Measurements from ENCODE around the gene ADM2.
"Not testable (repeated sequence)": the region's sequence is repeated elsewhere in the genome, so short reads cannot be mapped to it uniquely, and the experiment has no call there.

Gene ADM2

GRCh38 chr22:50507991-50508884 lies 26.9 kb downstream of the ADM2 start, which contains the start of gene NCAPH2:
NCAPH2 (plus strand) TSS chr22:50508224; CDS start chr22:50508338, 114 bp downstream.
- peak; percentile 67 for DNase-seq

DNA sequence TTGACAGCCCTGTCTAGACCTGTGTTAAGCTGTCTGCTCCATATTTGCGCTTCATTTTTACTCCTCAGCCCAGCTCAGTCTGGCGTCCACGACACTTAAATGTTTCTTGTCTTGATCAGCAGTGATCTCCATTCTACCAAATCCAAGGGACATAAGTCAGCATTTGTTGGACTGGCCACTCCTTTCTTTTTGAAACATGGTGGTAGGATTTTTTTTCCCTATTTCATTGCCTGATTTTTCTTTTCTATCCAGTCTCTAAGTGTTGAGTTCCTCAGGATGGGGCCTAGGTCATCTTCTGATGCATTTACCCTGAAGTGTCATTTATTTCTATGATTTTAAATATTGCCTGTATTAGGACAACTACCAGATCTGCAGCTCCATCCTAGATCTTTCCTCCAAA lies 27.6 kb downstream of the ADM2 start:
- no peak for DNase-seq

DNA sequence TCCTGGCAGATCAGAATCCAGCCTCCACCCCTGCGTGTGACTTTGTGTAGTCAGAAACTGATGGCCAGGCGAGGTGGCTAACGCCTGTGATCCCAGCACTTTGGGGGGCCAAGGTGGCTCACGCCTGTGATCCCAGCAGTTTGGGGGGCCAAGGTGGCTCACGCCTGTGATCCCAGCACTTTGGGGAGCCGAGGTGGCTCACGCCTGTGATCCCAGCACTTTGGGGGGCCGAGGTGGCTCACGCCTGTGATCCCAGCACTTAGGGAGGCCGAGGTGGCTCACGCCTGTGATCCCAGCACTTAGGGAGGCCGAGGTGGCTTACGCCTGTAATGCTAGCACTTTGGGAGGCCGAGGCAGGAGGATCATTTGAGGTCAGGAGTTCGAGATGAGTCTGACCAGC lies 31.8 kb downstream of the ADM2 start:
- no peak for DNase-seq

GRCh38 chr22:50516068-50516467 lies 34.7 kb downstream of the ADM2 start:
- DNase-seq = no peak

GRCh38 chr22:50516891-50517290 lies 35.5 kb downstream of the ADM2 start:
- DNase-seq = no peak

GRCh38 chr22:50517495-50518260 lies 36.3 kb downstream of the ADM2 start:
- DNase-seq = no peak

DNA sequence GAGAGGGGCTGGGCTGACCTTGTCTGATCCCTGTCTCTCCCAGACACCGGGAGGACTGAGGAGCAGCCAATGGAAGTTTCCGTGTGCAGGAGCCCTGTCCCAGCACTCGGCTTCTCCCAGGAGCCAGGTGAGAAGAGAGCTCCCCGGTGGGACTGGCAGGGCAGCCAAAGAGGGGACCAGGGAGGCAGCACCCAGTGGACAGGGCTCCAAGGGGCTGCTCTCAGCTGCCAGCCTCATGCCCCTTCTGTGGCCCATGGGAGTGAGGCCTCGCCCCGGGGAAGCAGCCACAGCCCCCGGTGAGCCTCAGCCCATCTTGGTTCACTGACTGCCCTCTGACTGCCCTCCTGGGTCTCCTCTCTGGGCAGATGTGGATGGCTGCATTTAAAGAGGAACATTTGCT lies 37.3 kb downstream of the ADM2 start:
- DNase-seq = no peak

- no peak for DNase-seq
Observed at GRCh38 chr22:50519151-50519550, 37.8 kb downstream of the ADM2 start.

GRCh38 chr22:50520184-50520583 lies 38.8 kb downstream of the ADM2 start:
- not testable (repeated sequence) for DNase-seq

GRCh38 chr22:50520826-50521453 lies 39.6 kb downstream of the ADM2 start:
- no peak for DNase-seq

- no peak for DNase-seq
Observed at GRCh38 chr22:50521710-50522109, 40.4 kb downstream of the ADM2 start.

GRCh38 chr22:50522208-50522805 lies 41.0 kb downstream of the ADM2 start:
- DNase-seq = no peak

GRCh38 chr22:50522806-50523438 lies 41.6 kb downstream of the ADM2 start:
- no peak for DNase-seq

DNA sequence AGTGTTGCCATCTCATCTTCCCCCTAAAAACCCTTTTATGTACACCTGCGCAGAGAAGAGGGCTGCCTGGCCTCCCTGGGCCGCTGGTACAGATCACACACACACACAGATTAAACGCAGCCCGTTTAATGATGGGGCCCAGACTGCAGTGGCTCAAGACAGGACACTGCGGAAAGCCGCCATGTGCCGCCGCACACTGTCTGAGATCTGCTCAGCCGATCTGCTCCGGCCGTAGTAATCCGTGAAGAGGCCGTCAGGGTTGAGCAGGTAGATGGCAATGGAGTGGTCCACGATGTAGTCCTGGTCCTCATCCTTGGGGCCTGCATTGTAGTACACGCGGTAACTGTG lies 42.1 kb downstream of the ADM2 start:
- DNase-seq = no peak

DNA sequence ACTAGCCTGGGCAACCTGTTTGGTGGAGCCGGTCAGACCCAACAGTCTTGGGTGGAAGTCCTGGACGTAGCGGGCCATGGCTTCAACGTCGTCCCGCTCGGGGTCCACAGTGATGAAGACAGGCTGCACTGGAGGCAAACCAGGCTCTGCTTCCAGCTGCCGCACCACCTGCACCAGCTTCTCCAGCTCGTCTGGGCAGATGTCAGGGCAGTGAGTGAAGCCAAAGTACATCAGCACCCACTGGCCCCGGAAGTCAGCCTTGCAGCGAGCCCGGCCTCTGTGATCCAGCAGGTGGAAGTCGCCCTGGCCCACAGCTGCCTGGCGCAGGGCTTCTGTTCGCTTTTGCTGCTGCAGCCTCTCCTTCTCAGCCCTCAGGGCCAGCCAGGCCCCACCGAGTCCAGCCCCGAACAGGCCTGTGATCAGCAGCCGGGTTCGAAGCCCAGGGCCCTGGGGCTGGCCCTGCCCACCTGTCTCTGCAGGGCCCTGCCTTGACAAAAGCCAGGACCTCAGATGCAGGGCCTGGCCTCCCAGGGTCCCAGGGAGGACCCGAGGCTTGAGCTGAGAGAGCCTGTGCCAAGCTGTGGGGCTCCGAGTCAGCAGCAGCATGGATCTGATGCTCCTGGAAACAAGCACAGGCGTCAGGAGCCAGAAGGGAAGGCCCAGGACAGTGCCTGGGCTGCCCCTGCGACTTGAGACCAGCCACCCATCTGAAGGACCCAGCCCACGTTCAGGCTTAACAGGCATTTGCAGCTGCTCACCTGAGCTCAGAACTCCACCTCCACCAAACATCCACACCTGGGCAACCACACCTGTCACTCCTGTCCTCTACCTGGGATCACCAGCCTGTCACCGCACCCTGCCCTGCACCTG lies 42.7 kb downstream of the ADM2 start:
- DNase-seq = no peak

DNA sequence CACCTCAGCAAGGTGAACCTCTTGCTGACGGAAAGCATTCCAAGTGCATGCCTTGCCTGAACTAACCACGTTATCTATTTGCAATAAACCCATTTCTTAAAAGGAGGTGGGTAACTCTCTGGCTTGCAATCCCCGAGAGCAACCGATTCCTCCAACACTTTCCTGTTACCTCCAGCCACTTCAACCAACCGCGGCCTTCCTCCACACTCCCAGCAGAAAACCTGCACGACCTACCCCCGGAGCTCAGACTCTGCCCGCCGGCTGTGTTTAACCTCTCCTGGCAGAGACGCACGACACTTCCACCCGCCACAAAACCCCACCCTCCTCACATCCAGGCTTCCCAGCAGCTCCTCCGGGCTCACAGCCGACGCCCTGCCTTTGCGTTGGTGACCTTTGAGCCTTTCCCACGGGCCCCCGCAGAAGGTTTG lies 43.3 kb downstream of the ADM2 start:
- DNase-seq = no peak

GRCh38 chr22:50525104-50525857 lies 43.9 kb downstream of the ADM2 start, which contains the start of gene SCO2:
SCO2 (minus strand) TSS chr22:50525598; CDS start chr22:50524411, 1,187 bp downstream.
- peak; percentile 83 for DNase-seq

DNA sequence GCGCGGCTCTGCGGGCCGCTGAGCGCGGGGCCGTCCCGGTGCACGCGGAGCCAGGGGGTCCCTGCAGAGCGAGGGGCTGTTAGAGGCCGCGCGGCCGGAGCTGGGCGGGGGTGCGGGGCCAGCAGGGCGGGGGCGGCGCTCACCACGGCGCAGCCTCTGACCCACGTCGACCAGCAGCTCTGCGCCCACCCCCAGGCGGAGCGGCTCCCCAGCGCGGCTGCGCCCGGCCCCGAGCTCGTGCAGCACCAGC lies 44.4 kb downstream of the ADM2 start:
- no peak for DNase-seq

- DNase-seq = peak; percentile 33
Observed at GRCh38 chr22:50526108-50526833, 44.9 kb downstream of the ADM2 start.

All from DMS 273 treated with DMSO at 0.1 percent for 48 hours (cell line).